Smooth muscle cell (in vitro differentiated cells): Measurements from ENCODE around the gene GRAMD1C. TPM values are rescaled to one million over a fixed set of nuclear protein-coding genes. Genes with fewer than 3 reads are reported as not detected.

Experiments used
- DNase-seq: peaks from one replicate; lab custom pipeline; 2025; ENCODE audit not compliant: unreplicated experiment; lab: John Stamatoyannopoulos, UW
- H2AFZ ChIP-seq: fragments of 200-600 bp; sonication (generic); 2 replicates; pipeline ENCODE4 v1.6.0; 2016; ENCODE audit warnings: antibody characterized with exemption, low read depth, mild to moderate bottlenecking
- H3F3A ChIP-seq: fragments of 200-600 bp; sonication (generic); 2 replicates; pipeline ENCODE4 v1.6.0; 2017; ENCODE audit warnings: antibody characterized with exemption, low read depth
- H3K27ac ChIP-seq: fragments of 200-600 bp; sonication (generic); 2 replicates; pipeline ENCODE4 v1.5.1; 2016; ENCODE audit warnings: low read depth, mild to moderate bottlenecking
- H3K27me3 ChIP-seq: fragments of 200-600 bp; sonication (generic); 2 replicates; pipeline ENCODE4 v1.6.1; 2016; ENCODE audit warnings: low read depth, mild to moderate bottlenecking
- H3K36me3 ChIP-seq: fragments of 200-600 bp; sonication (generic); 2 replicates; pipeline ENCODE4 v1.5.1; 2016; ENCODE audit warnings: low read depth
- H3K4me1 ChIP-seq: fragments of 200-600 bp; sonication (generic); 2 replicates; pipeline ENCODE4 v1.5.1; 2016; ENCODE audit warnings: low read depth
- H3K4me2 ChIP-seq: fragments of 200-600 bp; sonication (generic); 2 replicates; pipeline ENCODE4 v1.6.0; 2016; ENCODE audit warnings: mild to moderate bottlenecking
- H3K4me3 ChIP-seq: fragments of 200-600 bp; sonication (generic); 2 replicates; pipeline ENCODE4 v1.5.1; 2016; ENCODE audit warnings: mild to moderate bottlenecking
- H3K79me2 ChIP-seq: fragments of 200-600 bp; sonication (generic); 2 replicates; pipeline ENCODE4 v1.6.0; 2016; ENCODE audit warnings: low read depth, mild to moderate bottlenecking
- H3K9ac ChIP-seq: fragments of 200-600 bp; sonication (generic); 2 replicates; pipeline ENCODE4 v1.6.0; 2016; ENCODE audit warnings: low read depth
- H3K9me3 ChIP-seq: fragments of 200-600 bp; sonication (generic); replicated peaks from 2 replicates; pipeline ENCODE4 v1.5.1; 2016; ENCODE audit warnings: low read depth
- H4K20me1 ChIP-seq: fragments of 200-600 bp; sonication (generic); 2 replicates; pipeline ENCODE4 v1.6.0; 2016; ENCODE audit warnings: low read depth
- CTCF ChIP-seq: fragments of 200-600 bp; sonication (generic); IDR thresholded peaks from 2 replicates; pipeline ENCODE4 v1.5.1; 2017; ENCODE audit warnings: borderline replicate concordance, mild to moderate bottlenecking, antibody characterized with exemption; ENCODE audit not compliant: insufficient read depth, poor library complexity, severe bottlenecking
- WGBS: methylation state at CpG from one replicate; pipeline ENCODE4 v1.1.7; 2016; ENCODE audit warnings: low lambda C conversion rate; 5-methylcytosine and 5-hydroxymethylcytosine counted together
- polyA plus RNA-seq: library from polyadenylated mRNA; unstranded; fragments of >200 nt; fragmentation: Nextera tagmentation; extraction: Ambion mirVana; gene quantifications from 2 replicates; pipeline ENCODE4 v1.2.1, GENCODE V29; 2016
- total RNA-seq: library from RNA; depleted of rRNA; stranded (reverse); fragments of >200 nt; gene quantifications from 2 replicates; pipeline ENCODE4 v1.2.3, GENCODE V29; 2014

Gene GRAMD1C
- total RNA-seq, result 1.8 and 3.1 TPM in 2 replicates
- polyA plus RNA-seq, result 1.9 and 3.5 TPM in 2 replicates

- Histone ChIP-seq H3K36me3 (no peaks in the 10 kb centered on the region), H3K4me2 (peak within 1 kb of the TSS; percentile 90), H3K9ac (peak within 1 kb of the TSS; percentile 45), H3K27ac (no peak within 1 kb of the TSS), H3K4me3 (peak within 1 kb of the TSS; percentile 60), H3F3A (no peaks in the 10 kb centered on the region), H3K4me1 (peaks cover 7% of the 10 kb centered on the region), H3K9me3 (no peaks in the 10 kb centered on the region), H4K20me1 (no peaks in the 10 kb centered on the region), H3K79me2 (no peaks in the 10 kb centered on the region), H3K27me3 (no peaks in the 10 kb centered on the region), H2AFZ (peak within 1 kb of the TSS; percentile 89)
- peak; percentile 36 for DNase-seq
- 1% methylated on average over 47 of the region's 48 CpGs for WGBS
- TF ChIP-seq CTCF, result peak; percentile 90
Observed at GRCh38 chr3:113838631-113839209, at the start of gene GRAMD1C. Gene GRAMD1C, plus strand, starts transcription at chr3:113838788. Its CDS starts 122 bp downstream, at chr3:113838910.

- Histone ChIP-seq H3K9ac (no peak overlapping the region), H3K79me2 (no peaks in the 10 kb centered on the region), H3K4me1 (no peaks in the 10 kb centered on the region), H4K20me1 (no peaks in the 10 kb centered on the region), H3K27ac (no peak overlapping the region), H3K27me3 (no peaks in the 10 kb centered on the region), H3K36me3 (no peaks in the 10 kb centered on the region), H3K4me2 (no peak overlapping the region), H3F3A (no peaks in the 10 kb centered on the region), H3K4me3 (no peak overlapping the region), H2AFZ (no peak overlapping the region), H3K9me3 (no peaks in the 10 kb centered on the region)
- no peak for DNase-seq
- TF ChIP-seq CTCF, result no peak
Observed at GRCh38 chr3:113791381-113791780, 47.2 kb upstream of the GRAMD1C start.

- no peak for TF ChIP-seq CTCF
- Histone ChIP-seq H3K9me3 (no peaks in the 10 kb centered on the region), H3K27ac (no peak overlapping the region), H3K36me3 (peaks cover 16% of the 10 kb centered on the region), H3K4me1 (no peaks in the 10 kb centered on the region), H2AFZ (no peak overlapping the region), H3K4me2 (no peak overlapping the region), H4K20me1 (no peaks in the 10 kb centered on the region), H3K9ac (no peak overlapping the region), H3F3A (no peaks in the 10 kb centered on the region), H3K27me3 (no peaks in the 10 kb centered on the region), H3K4me3 (no peak overlapping the region), H3K79me2 (no peaks in the 10 kb centered on the region)
- 97% methylated on average over 4 of the region's 4 CpGs for WGBS
- DNase-seq, result no peak
Observed at GRCh38 chr3:113794526-113794925, 44.1 kb upstream of the GRAMD1C start.

GRCh38 chr3:113795693-113796092 is 42.9 kb upstream of the GRAMD1C start:
- no peaks in the 10 kb centered on the region for H3K9me3 ChIP-seq
- H3K4me3 ChIP-seq, result no peak overlapping the region
- no peaks in the 10 kb centered on the region for H3F3A ChIP-seq
- no peak overlapping the region for H3K27ac ChIP-seq
- WGBS, result 92% methylated on average over 4 of the region's 4 CpGs
- no peaks in the 10 kb centered on the region for H3K27me3 ChIP-seq
- no peak overlapping the region for H3K9ac ChIP-seq
- H3K36me3 ChIP-seq, result peaks cover 18% of the 10 kb centered on the region
- no peak overlapping the region for H3K4me2 ChIP-seq
- no peak for DNase-seq
- no peak overlapping the region for H2AFZ ChIP-seq
- H3K4me1 ChIP-seq, result no peaks in the 10 kb centered on the region
- TF ChIP-seq CTCF, result no peak
- H3K79me2 ChIP-seq, result no peaks in the 10 kb centered on the region
- H4K20me1 ChIP-seq, result no peaks in the 10 kb centered on the region
